Measurements from ENCODE around the gene BTBD6.

- no peak for TF ChIP-seq POLR2A (IDR thresholded peaks at IDR 0.05; ENCODE audit: low read depth, low read length)
- TF ChIP-seq POLR2AphosphoS5 (IDR thresholded peaks at IDR 0.05; ENCODE audit: low read depth, low read length) = no peak
- no peak for TF ChIP-seq PAX5 (IDR thresholded peaks at IDR 0.05; ENCODE audit: insufficient read depth, low read length, severe bottlenecking)
These were observed 48.3 kb upstream of the BTBD6 start for GRCh38 chr14:105200074-105200473.

Measured in GM12891 (cell line).